Panc1 (cell line): ENCODE data around the gene ABCG1. TPM values are rescaled to one million over a fixed set of nuclear protein-coding genes. Genes with fewer than 3 reads are reported as not detected.

Source experiments
- ATAC-seq: fragments of 200-7000 bp; cut with Tn5 transposase; 2 replicates; pipeline ENCODE4 v1.9.1; 2020; ENCODE audit warnings: mild to moderate bottlenecking, moderate library complexity
- BruUV-seq: library from RNA; stranded (reverse); fragments of 400-500 nt; replicated peaks from 2 replicates; lab custom pipeline; 2021; lab: Mats Ljungman, UMichigan
- CTCF ChIA-PET: fragments of 300-600 bp; sonication (Branson Sonifier 250); formaldehyde crosslinking; loops from one replicate; lab custom pipeline; 2022; ENCODE audit warnings: antibody characterized with exemption; lab: Charles Lee
- POLR2A ChIA-PET: fragments of 300-600 bp; sonication (Branson Sonifier 250); formaldehyde crosslinking; loops from one replicate; lab custom pipeline; 2022; ENCODE audit warnings: antibody characterized with exemption; lab: Charles Lee
- DNase-seq: peaks from one replicate; pipeline ENCODE4 v3.0.0-alpha.2; 2010; ENCODE audit warnings: low read depth, low spot score
- H3K27ac ChIP-seq: 2 replicates; pipeline ENCODE4 v1.5.1; 2011; ENCODE audit warnings: mild to moderate bottlenecking, low read length, inconsistent platforms
- H3K27me3 ChIP-seq: fragments of 200-500 bp; sonication (Bioruptor generic); 2 replicates; pipeline ENCODE4 v1.6.0; 2014; ENCODE audit warnings: low read length, inconsistent platforms; ENCODE audit not compliant: control insufficient read depth, insufficient read depth
- H3K36me3 ChIP-seq: fragments of 200-500 bp; sonication (Bioruptor generic); 2 replicates; pipeline ENCODE4 v1.5.1; 2014; ENCODE audit warnings: inconsistent platforms, mild to moderate bottlenecking, low read length, moderate library complexity; ENCODE audit not compliant: control insufficient read depth, insufficient read depth
- H3K4me1 ChIP-seq: 2 replicates; pipeline ENCODE4 v1.5.1; 2011; ENCODE audit warnings: inconsistent platforms, mild to moderate bottlenecking, low read length, moderate library complexity; ENCODE audit not compliant: control insufficient read depth, insufficient read depth
- H3K4me3 ChIP-seq, 2 experiments: 2 replicates each; pipeline ENCODE4 v1.5.1; 2011 to 2012; ENCODE audit warnings: low read depth in 2 of 2, low read length in 2 of 2, mild to moderate bottlenecking in 2 of 2, inconsistent platforms in 1 of 2, moderate library complexity in 1 of 2
- H3K9me3 ChIP-seq: fragments of 200-500 bp; sonication (Bioruptor generic); 2 replicates; pipeline ENCODE4 v1.5.1; 2014; ENCODE audit warnings: low read depth, mild to moderate bottlenecking, inconsistent platforms, low read length, moderate library complexity; ENCODE audit not compliant: control insufficient read depth, insufficient read depth
- POLR2AphosphoS5 ChIP-seq: IDR thresholded peaks from 2 replicates; pipeline ENCODE4 v1.6.1; 2012; ENCODE audit warnings: mild to moderate bottlenecking, low read depth, low read length, moderate library complexity
- SIN3A ChIP-seq: IDR thresholded peaks from 2 replicates; pipeline ENCODE4 v1.6.1; 2012; ENCODE audit warnings: low read depth, mild to moderate bottlenecking, low read length, moderate library complexity, borderline replicate concordance; ENCODE audit not compliant: insufficient read depth
- TCF7L2 ChIP-seq: IDR thresholded peaks from 2 replicates; pipeline ENCODE4 v1.6.1; 2011; ENCODE audit warnings: mild to moderate bottlenecking, low read depth, low read length, inconsistent platforms
- in situ Hi-C: cut with HindIII; loops from 2 replicates; pipeline ENCODE4 v1.10.0; 2016; ENCODE audit warnings: low sequenced_read_pairs, low pct_unique_long_range_greater_than_20kb
- intact Hi-C: fragments of 100-400 bp; cut with micrococcal nuclease; formaldehyde crosslinking; loops from one replicate; pipeline ENCODE4 v1.10.0; 2022; ENCODE audit not compliant: unreplicated experiment
- total RNA-seq: library from RNA; stranded (reverse); gene quantifications from one replicate; pipeline ENCODE4 v1.2.1, GENCODE V29; 2021; ENCODE audit not compliant: unreplicated experiment
- TF ChIP-seq, protein P1 (sequence below), 2 experiments: IDR thresholded peaks; 2 replicates each; pipeline ENCODE4 v1.6.1; 2011 to 2012; ENCODE audit warnings: low read depth in 2 of 2, control low read depth in 1 of 2, low read length in 1 of 2, mild to moderate bottlenecking in 1 of 2, moderate library complexity in 1 of 2; ENCODE audit not compliant: insufficient read depth in 1 of 2
- TF ChIP-seq, protein P2 (sequence below): fragments of 450-650 bp; IDR thresholded peaks from 2 replicates; pipeline ENCODE4 v1.5.1; 2017; ENCODE audit warnings: mild to moderate bottlenecking

Gene ABCG1
- total RNA-seq, 1 experiment from 2014 or later, result 0.80 TPM

- no peak for DNase-seq
- CTCF ChIA-PET, result interaction anchor here (0.6 kb wide), 1 partner anchor 168 kb away, joined by 3 read pairs; no protein-coding TSS in a partner anchor
- in situ Hi-C loops, result no loop called here
Measured at GRCh38 chr21:42298657-42299056, 79.7 kb downstream of the ABCG1 start.

DNA sequence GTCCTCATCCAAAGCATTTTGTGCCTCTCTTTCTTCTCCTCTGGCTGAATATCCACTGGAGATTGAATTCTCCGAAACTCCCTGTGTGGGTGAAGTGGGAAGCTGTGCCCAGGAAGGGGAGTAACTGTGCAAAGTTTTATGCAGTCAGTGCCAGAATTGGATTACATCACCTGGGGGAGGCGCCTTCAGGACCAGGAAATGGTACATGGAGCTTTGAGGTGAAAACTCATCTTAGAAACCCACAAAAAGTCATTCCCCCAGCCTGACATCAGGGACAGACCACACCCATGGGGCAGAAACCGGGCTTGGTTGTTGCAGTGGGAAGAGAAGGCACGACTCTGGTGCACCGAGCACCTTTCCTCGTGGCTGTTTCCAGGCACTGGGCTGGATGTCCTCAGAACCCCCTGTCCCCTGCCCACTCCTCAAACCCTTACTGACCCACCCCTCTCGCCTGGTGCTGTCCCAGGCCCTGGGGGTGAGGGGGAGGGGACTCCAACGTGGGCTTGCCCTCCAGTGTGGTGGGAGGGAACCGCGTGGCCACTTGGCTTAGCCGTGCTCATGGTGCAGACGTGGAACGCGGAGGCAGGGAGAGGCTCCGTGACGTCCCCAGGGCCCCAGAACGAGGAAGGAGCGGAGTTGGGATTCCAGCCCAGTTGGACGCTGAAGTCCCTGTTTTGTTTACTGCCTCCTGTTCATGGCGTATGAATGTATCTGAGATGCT, 80.5 kb downstream of the ABCG1 start:
- TF ChIP-seq, protein P1, sequence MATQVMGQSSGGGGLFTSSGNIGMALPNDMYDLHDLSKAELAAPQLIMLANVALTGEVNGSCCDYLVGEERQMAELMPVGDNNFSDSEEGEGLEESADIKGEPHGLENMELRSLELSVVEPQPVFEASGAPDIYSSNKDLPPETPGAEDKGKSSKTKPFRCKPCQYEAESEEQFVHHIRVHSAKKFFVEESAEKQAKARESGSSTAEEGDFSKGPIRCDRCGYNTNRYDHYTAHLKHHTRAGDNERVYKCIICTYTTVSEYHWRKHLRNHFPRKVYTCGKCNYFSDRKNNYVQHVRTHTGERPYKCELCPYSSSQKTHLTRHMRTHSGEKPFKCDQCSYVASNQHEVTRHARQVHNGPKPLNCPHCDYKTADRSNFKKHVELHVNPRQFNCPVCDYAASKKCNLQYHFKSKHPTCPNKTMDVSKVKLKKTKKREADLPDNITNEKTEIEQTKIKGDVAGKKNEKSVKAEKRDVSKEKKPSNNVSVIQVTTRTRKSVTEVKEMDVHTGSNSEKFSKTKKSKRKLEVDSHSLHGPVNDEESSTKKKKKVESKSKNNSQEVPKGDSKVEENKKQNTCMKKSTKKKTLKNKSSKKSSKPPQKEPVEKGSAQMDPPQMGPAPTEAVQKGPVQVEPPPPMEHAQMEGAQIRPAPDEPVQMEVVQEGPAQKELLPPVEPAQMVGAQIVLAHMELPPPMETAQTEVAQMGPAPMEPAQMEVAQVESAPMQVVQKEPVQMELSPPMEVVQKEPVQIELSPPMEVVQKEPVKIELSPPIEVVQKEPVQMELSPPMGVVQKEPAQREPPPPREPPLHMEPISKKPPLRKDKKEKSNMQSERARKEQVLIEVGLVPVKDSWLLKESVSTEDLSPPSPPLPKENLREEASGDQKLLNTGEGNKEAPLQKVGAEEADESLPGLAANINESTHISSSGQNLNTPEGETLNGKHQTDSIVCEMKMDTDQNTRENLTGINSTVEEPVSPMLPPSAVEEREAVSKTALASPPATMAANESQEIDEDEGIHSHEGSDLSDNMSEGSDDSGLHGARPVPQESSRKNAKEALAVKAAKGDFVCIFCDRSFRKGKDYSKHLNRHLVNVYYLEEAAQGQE (IDR thresholded peaks at IDR 0.05; ENCODE audit: insufficient read depth in 1 of 2, low read depth in 2 of 2, low read length in 1 of 2), result no peak
- TF ChIP-seq TCF7L2 (no peak), SIN3A (no peak)
- TF ChIP-seq, protein P2, sequence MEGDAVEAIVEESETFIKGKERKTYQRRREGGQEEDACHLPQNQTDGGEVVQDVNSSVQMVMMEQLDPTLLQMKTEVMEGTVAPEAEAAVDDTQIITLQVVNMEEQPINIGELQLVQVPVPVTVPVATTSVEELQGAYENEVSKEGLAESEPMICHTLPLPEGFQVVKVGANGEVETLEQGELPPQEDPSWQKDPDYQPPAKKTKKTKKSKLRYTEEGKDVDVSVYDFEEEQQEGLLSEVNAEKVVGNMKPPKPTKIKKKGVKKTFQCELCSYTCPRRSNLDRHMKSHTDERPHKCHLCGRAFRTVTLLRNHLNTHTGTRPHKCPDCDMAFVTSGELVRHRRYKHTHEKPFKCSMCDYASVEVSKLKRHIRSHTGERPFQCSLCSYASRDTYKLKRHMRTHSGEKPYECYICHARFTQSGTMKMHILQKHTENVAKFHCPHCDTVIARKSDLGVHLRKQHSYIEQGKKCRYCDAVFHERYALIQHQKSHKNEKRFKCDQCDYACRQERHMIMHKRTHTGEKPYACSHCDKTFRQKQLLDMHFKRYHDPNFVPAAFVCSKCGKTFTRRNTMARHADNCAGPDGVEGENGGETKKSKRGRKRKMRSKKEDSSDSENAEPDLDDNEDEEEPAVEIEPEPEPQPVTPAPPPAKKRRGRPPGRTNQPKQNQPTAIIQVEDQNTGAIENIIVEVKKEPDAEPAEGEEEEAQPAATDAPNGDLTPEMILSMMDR, result no peak
- Histone ChIP-seq H3K9me3 (no peaks in the 10 kb centered on the region), H3K27me3 (no peaks in the 10 kb centered on the region), H3K4me3 (no peak overlapping the region), H3K27ac (no peak overlapping the region), H3K36me3 (no peaks in the 10 kb centered on the region), H3K4me1 (no peaks in the 10 kb centered on the region)
- DNase-seq (no peak), ATAC-seq (no peak)
- in situ Hi-C loops, result no loop called here
- POLR2A ChIA-PET, result no interaction called here
- CTCF ChIA-PET, result interaction anchor here (0.6 kb wide), 1 partner anchor 168 kb away, joined by 3 read pairs; no protein-coding TSS in a partner anchor
- no TSS peak for BruUV-seq
- intact Hi-C loops, result no loop called here

More at GRCh38 chr21:42298657-42299056, 79.7 kb downstream of the ABCG1 start:
- no peak for ATAC-seq
- POLR2A ChIA-PET, result no interaction called here
- Histone ChIP-seq H3K27ac (no peak overlapping the region), H3K27me3 (no peaks in the 10 kb centered on the region), H3K4me1 (no peaks in the 10 kb centered on the region), H3K36me3 (no peaks in the 10 kb centered on the region), H3K4me3 (no peak overlapping the region), H3K9me3 (no peaks in the 10 kb centered on the region)
- intact Hi-C loops, result no loop called here
- BruUV-seq, result no TSS peak
- TF ChIP-seq, protein P1 (IDR thresholded peaks at IDR 0.05; ENCODE audit: insufficient read depth in 1 of 2, low read depth in 2 of 2, low read length in 1 of 2), result no peak
- TF ChIP-seq, protein P2, result no peak
- no peak for TF ChIP-seq POLR2AphosphoS5
- TF ChIP-seq TCF7L2, result no peak
- no peak for TF ChIP-seq SIN3A
